IMR-90 (cell line): ENCODE results near the gene WASHC4. TPM values are rescaled to one million over a fixed set of nuclear protein-coding genes. Genes with fewer than 3 reads are reported as not detected.

ENCODE experiments used
- ATAC-seq: fragments of 200-7000 bp; cut with Tn5 transposase; 2 replicates; pipeline ENCODE4 v1.9.1; 2020; ENCODE audit warnings: low read depth, mild to moderate bottlenecking, moderate library complexity
- BruUV-seq: library from RNA; stranded (reverse); fragments of 400-500 nt; replicated peaks from 2 replicates; lab custom pipeline; 2021; lab: Mats Ljungman, UMichigan
- CTCF ChIA-PET: fragments of 300-600 bp; formaldehyde crosslinking; extraction: SDS; loops from one replicate; lab custom pipeline; 2021; ENCODE audit warnings: antibody characterized with exemption; lab: Yijun Ruan, JAX
- POLR2A ChIA-PET: fragments of 300-600 bp; sonication (Branson Sonifier 250); formaldehyde crosslinking; loops from one replicate; lab custom pipeline; 2022; ENCODE audit warnings: antibody characterized with exemption; ENCODE audit not compliant: unreplicated experiment; lab: Charles Lee
- DNase-seq: peaks from one replicate; pipeline ENCODE4 v3.0.0; 2013
- H2AFZ ChIP-seq: replicated peaks from 2 replicates; pipeline ENCODE3; 2013; ENCODE audit warnings: low read length, mild to moderate bottlenecking; ENCODE audit not compliant: poor library complexity
- H2AK5ac ChIP-seq: 2 replicates; pipeline ENCODE4 v1.6.1; 2013; ENCODE audit warnings: low read depth, low read length, inconsistent platforms
- H2AK9ac ChIP-seq: replicated peaks from 2 replicates; pipeline ENCODE3; 2013; ENCODE audit warnings: mild to moderate bottlenecking, low read depth, low read length, moderate library complexity; ENCODE audit not compliant: poor library complexity
- H2BK120ac ChIP-seq: 2 replicates; pipeline ENCODE4 v1.6.1; 2013; ENCODE audit warnings: low read depth, low read length, inconsistent platforms
- H2BK15ac ChIP-seq: 3 replicates; pipeline ENCODE4 v1.6.1; 2013; ENCODE audit warnings: low read depth, low read length, inconsistent platforms
- H2BK20ac ChIP-seq: 2 replicates; pipeline ENCODE4 v1.6.1; 2013; ENCODE audit warnings: low read depth, mild to moderate bottlenecking, inconsistent platforms, low read length, moderate library complexity
- H2BK5ac ChIP-seq: 2 replicates; pipeline ENCODE4 v1.6.1; 2013; ENCODE audit warnings: mild to moderate bottlenecking, low read depth, low read length, inconsistent platforms; ENCODE audit not compliant: poor library complexity, severe bottlenecking
- H3K14ac ChIP-seq: replicated peaks from 2 replicates; pipeline ENCODE4 v1.6.1; 2013; ENCODE audit warnings: low read depth, low read length, inconsistent platforms
- H3K18ac ChIP-seq: 2 replicates; pipeline ENCODE4 v1.6.1; 2013; ENCODE audit warnings: low read depth, low read length, control low read depth
- H3K23ac ChIP-seq: 2 replicates; pipeline ENCODE4 v1.6.1; 2013; ENCODE audit warnings: low read depth, low read length, inconsistent platforms
- H3K27ac ChIP-seq: 2 replicates; pipeline ENCODE4 v1.5.1; 2013; ENCODE audit warnings: mild to moderate bottlenecking, control low read depth, low read length; ENCODE audit not compliant: insufficient read depth
- H3K27me3 ChIP-seq: 2 replicates; pipeline ENCODE4 v1.6.1; 2013; ENCODE audit warnings: low read length; ENCODE audit not compliant: control insufficient read depth, insufficient read depth
- H3K36me3 ChIP-seq: 2 replicates; pipeline ENCODE4 v1.6.1; 2013; ENCODE audit warnings: low read length, mixed read lengths; ENCODE audit not compliant: control insufficient read depth, insufficient read depth
- H3K4ac ChIP-seq: 2 replicates; pipeline ENCODE4 v1.6.1; 2013; ENCODE audit warnings: low read depth, low read length, inconsistent platforms
- H3K4me1 ChIP-seq: 2 replicates; pipeline ENCODE4 v1.6.1; 2013; ENCODE audit warnings: low read length, mixed read lengths; ENCODE audit not compliant: control insufficient read depth, insufficient read depth
- H3K4me2 ChIP-seq: 2 replicates; pipeline ENCODE4 v1.6.1; 2013; ENCODE audit warnings: low read depth, mild to moderate bottlenecking, control low read depth, low read length, moderate library complexity
- H3K4me3 ChIP-seq: 2 replicates; pipeline ENCODE4 v1.5.1; 2013; ENCODE audit warnings: low read depth, mild to moderate bottlenecking, control low read depth, low read length, moderate library complexity; ENCODE audit not compliant: insufficient read depth
- H3K56ac ChIP-seq: 2 replicates; pipeline ENCODE4 v1.6.1; 2013; ENCODE audit warnings: low read length, inconsistent platforms; ENCODE audit not compliant: insufficient read depth; ENCODE audit errors: extremely low read depth
- H3K79me1 ChIP-seq, 2 experiments: 2 replicates each; pipeline ENCODE4 v1.6.1; 2013; ENCODE audit warnings: low read length in 2 of 2, inconsistent platforms in 1 of 2, low read depth in 1 of 2
- H3K9ac ChIP-seq: 2 replicates; pipeline ENCODE4 v1.6.1; 2013; ENCODE audit warnings: low read depth, low read length, control low read depth
- H3K9me1 ChIP-seq: 2 replicates; pipeline ENCODE4 v1.6.1; 2013; ENCODE audit warnings: low read length, inconsistent platforms; ENCODE audit not compliant: insufficient read depth
- H3K9me3 ChIP-seq: 2 replicates; pipeline ENCODE4 v1.6.1; 2013; ENCODE audit warnings: low read length; ENCODE audit not compliant: control insufficient read depth, insufficient read depth
- H4K20me1 ChIP-seq: 2 replicates; pipeline ENCODE4 v1.6.1; 2013; ENCODE audit warnings: low read length, inconsistent platforms; ENCODE audit not compliant: insufficient read depth
- H4K5ac ChIP-seq: 2 replicates; pipeline ENCODE4 v1.6.1; 2013; ENCODE audit warnings: mild to moderate bottlenecking, low read depth, low read length, control low read depth
- H4K8ac ChIP-seq, 2 experiments: 2 replicates each; pipeline ENCODE4 v1.6.1; 2013; ENCODE audit warnings: low read depth in 2 of 2, low read length in 2 of 2, control low read depth in 1 of 2, inconsistent platforms in 1 of 2
- H4K91ac ChIP-seq: 2 replicates; pipeline ENCODE4 v1.6.1; 2013; ENCODE audit warnings: low read depth, low read length, inconsistent platforms; ENCODE audit not compliant: insufficient read depth
- CEBPB ChIP-seq: IDR thresholded peaks from 2 replicates; pipeline ENCODE4 v1.6.1; 2012; ENCODE audit warnings: low read depth, low read length, improper control_type of control experiment
- CHD1 ChIP-seq: IDR thresholded peaks from 2 replicates; pipeline ENCODE4 v1.6.1; 2012; ENCODE audit warnings: low read depth, low read length, improper control_type of control experiment
- MAFK ChIP-seq: IDR thresholded peaks from 2 replicates; pipeline ENCODE4 v1.6.1; 2012; ENCODE audit warnings: low read depth, low read length, improper control_type of control experiment
- WGBS, 2 experiments: methylation state at CpG; one replicate each; pipeline versions ENCODE4 v1.1.5 to v1.1.7; 2013; ENCODE audit warnings: missing lambda C conversion rate in 2 of 2; ENCODE audit not compliant: insufficient read length in 1 of 2; ENCODE audit errors: extremely low coverage in 2 of 2; 5-methylcytosine and 5-hydroxymethylcytosine counted together
- dilution Hi-C: fragments of 300-500 bp; cut with HindIII; formaldehyde crosslinking; loops from one replicate; pipeline ENCODE4 v1.14.3; 2018; ENCODE audit warnings: low sequenced_read_pairs; ENCODE audit not compliant: unreplicated experiment
- in situ Hi-C: fragments of 300-500 bp; cut with MboI; formaldehyde crosslinking; loops from 3 replicates; pipeline ENCODE4 v1.14.3; 2019; ENCODE audit warnings: low sequenced_read_pairs, inconsistent platforms, mixed read lengths
- intact Hi-C: fragments of 100-400 bp; cut with micrococcal nuclease; formaldehyde crosslinking; loops from 2 replicates; pipeline ENCODE4 v1.10.0; 2022
- polyA plus RNA-seq, 3 experiments: library from polyadenylated mRNA; depleted of rRNA; stranded (reverse); fragments of >200 nt; gene quantifications; 2 replicates each; pipeline ENCODE4 v1.2.3, GENCODE V29; 2012; ENCODE audit warnings: low replicate concordance in 1 of 3
- total RNA-seq: library from RNA; depleted of rRNA; stranded (reverse); fragments of >200 nt; gene quantifications from 2 replicates; pipeline ENCODE4 v1.2.3, GENCODE V29; 2012

The WASHC4 gene
- total and polyA plus RNA-seq, 2 of the 4 experiments (the other 2 are of a cell fraction): 16.4 to 47.0 TPM

- BruUV-seq: TSS peak; percentile 34
- WGBS, 2 experiments: 90% methylated on average over 2 of the region's 6 CpGs; no CpG with 5 or more reads in 1 of the 2 experiments
- intact Hi-C loops (no loop called here), dilution Hi-C loops (no loop called here), in situ Hi-C loops (no loop called here)
- H3K79me1 ChIP-seq: peaks cover 10 to 12% of the 10 kb centered on the region in 2 experiments; a peak in 3 of 4 replicates
- peaks cover 23% of the 10 kb centered on the region for H3K36me3 ChIP-seq
- ChIA-PET CTCF (interaction anchor here (0.6 to 0.7 kb wide), 2 partner anchors 17 to 31 kb away, joined by 3 to 4 read pairs; no protein-coding TSS in a partner anchor), POLR2A (no interaction called here)
- H2BK20ac ChIP-seq: no peak overlapping the region
- no peak for ATAC-seq
- no peak overlapping the region for H3K4me3 ChIP-seq
- no peak overlapping the region for H3K27ac ChIP-seq
- H3K18ac ChIP-seq: no peak overlapping the region
- DNase-seq: no peak
- no peak overlapping the region for H3K4ac ChIP-seq
- H3K14ac ChIP-seq: no peak overlapping the region
- H4K91ac ChIP-seq: no peak overlapping the region
- H3K4me2 ChIP-seq: no peak overlapping the region
- no peak overlapping the region for H3K9ac ChIP-seq
- no peak overlapping the region for H2BK5ac ChIP-seq
- H3K9me1 ChIP-seq: peaks cover 6% of the 10 kb centered on the region
- no peak overlapping the region for H2AFZ ChIP-seq
- no peak overlapping the region for H2AK5ac ChIP-seq
- TF ChIP-seq CEBPB (no peak), CHD1 (no peak), MAFK (peak; percentile 84)
- no peak overlapping the region for H2AK9ac ChIP-seq
- H2BK15ac ChIP-seq: no peak overlapping the region
- H3K23ac ChIP-seq: no peak overlapping the region
- no peak overlapping the region for H4K8ac ChIP-seq
- H3K27me3 ChIP-seq: no peaks in the 10 kb centered on the region
- H2BK120ac ChIP-seq: no peak overlapping the region
- no peaks in the 10 kb centered on the region for H3K9me3 ChIP-seq
- H4K5ac ChIP-seq: no peak overlapping the region
- peaks cover 3% of the 10 kb centered on the region for H3K4me1 ChIP-seq
- H4K20me1 ChIP-seq: peaks cover 9% of the 10 kb centered on the region; the same call in 1 of the 2 replicates
- no peak overlapping the region for H3K56ac ChIP-seq
These were observed 33.9 kb downstream of the WASHC4 start for GRCh38 chr12:105141320-105141922.
